ENCODE results near the gene NDUFA9.

DNA sequence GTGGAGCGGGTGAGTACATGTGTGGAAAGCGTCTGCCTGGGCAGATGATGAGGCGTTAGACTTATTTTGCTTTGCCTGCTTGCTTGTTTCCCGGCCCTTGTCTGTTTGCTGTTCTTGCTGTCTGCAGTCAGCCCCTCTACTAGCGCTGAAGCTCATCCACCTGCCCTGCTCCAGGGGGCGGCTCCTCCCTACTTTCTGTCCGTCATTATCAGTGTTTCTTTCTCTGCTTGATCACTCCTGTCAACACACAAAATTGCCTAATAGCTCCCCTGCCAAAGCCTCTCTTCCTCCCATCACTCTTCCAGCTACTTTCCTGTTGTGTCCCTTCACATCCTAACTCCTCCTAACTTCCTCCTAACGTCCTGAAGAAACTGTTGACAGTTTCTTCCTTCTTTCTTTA lies 36.4 kb downstream of the NDUFA9 start:
- TF ChIP-seq POLR2A (IDR thresholded peaks at IDR 0.05): no peak
- TF ChIP-seq, protein P1, sequence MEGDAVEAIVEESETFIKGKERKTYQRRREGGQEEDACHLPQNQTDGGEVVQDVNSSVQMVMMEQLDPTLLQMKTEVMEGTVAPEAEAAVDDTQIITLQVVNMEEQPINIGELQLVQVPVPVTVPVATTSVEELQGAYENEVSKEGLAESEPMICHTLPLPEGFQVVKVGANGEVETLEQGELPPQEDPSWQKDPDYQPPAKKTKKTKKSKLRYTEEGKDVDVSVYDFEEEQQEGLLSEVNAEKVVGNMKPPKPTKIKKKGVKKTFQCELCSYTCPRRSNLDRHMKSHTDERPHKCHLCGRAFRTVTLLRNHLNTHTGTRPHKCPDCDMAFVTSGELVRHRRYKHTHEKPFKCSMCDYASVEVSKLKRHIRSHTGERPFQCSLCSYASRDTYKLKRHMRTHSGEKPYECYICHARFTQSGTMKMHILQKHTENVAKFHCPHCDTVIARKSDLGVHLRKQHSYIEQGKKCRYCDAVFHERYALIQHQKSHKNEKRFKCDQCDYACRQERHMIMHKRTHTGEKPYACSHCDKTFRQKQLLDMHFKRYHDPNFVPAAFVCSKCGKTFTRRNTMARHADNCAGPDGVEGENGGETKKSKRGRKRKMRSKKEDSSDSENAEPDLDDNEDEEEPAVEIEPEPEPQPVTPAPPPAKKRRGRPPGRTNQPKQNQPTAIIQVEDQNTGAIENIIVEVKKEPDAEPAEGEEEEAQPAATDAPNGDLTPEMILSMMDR (IDR thresholded peaks at IDR 0.05): no peak

Data from sigmoid colon (tissue), 3 donors.